AG09309 (cell line): ENCODE results near the gene TMEM158.

Experiments
- DNase-seq: peaks from one replicate; pipeline ENCODE4 v3.0.0-alpha.2; 2010; ENCODE audit warnings: low read depth
- H3K4me3 ChIP-seq: 2 replicates; pipeline ENCODE4 v1.5.1; 2011; ENCODE audit warnings: mild to moderate bottlenecking, low read depth, low read length, moderate library complexity; ENCODE audit not compliant: control insufficient read depth
- TF ChIP-seq, protein P1 (sequence below): IDR thresholded peaks from 2 replicates; pipeline ENCODE4 v1.5.1; 2011; ENCODE audit warnings: mild to moderate bottlenecking, low read depth, low read length, inconsistent platforms; ENCODE audit not compliant: insufficient read depth, control insufficient read depth; ENCODE audit errors: missing control alignments

Gene TMEM158

DNA sequence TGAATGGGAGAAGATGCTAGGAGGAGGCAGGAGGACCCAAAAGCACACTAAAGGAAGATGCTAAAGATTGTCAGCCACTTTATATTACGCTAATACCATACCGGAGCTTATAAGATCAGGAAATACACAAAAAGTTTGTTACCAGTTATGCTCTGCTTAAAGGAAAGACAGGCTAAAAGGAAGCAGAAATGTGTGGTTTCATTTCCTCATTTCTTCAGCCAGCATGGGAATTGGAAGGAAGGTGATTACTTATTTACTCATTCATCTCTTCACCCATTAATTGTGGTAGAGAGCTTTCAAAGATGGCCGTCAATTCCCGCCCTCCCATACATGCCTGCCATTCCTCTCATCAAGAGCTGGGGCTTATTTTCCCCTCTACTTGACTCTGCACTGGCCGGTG, 26.7 kb upstream of the TMEM158 start:
- H3K4me3 ChIP-seq, result no peak overlapping the region
- no peak for DNase-seq
- TF ChIP-seq, protein P1, sequence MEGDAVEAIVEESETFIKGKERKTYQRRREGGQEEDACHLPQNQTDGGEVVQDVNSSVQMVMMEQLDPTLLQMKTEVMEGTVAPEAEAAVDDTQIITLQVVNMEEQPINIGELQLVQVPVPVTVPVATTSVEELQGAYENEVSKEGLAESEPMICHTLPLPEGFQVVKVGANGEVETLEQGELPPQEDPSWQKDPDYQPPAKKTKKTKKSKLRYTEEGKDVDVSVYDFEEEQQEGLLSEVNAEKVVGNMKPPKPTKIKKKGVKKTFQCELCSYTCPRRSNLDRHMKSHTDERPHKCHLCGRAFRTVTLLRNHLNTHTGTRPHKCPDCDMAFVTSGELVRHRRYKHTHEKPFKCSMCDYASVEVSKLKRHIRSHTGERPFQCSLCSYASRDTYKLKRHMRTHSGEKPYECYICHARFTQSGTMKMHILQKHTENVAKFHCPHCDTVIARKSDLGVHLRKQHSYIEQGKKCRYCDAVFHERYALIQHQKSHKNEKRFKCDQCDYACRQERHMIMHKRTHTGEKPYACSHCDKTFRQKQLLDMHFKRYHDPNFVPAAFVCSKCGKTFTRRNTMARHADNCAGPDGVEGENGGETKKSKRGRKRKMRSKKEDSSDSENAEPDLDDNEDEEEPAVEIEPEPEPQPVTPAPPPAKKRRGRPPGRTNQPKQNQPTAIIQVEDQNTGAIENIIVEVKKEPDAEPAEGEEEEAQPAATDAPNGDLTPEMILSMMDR, result no peak

DNA sequence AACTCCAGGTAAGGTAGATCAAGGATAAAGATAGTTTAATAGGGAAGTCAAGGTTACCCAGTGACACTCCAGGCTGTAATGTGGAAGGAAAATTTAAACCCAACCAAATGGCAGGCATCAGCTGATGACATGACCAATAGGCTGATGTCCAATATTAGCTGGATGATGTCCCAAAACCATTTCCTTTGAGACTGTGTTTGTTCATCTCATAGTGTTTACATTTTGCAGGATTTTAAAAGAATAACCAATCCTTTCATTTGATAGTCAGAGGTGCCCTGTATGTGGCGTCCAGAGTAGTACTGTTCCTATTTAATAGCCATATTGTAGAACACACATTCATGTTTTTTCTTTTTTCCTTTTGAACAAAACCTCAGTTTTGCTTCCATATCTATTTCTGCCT, 23.3 kb upstream of the TMEM158 start:
- TF ChIP-seq, protein P1, result no peak
- no peak overlapping the region for H3K4me3 ChIP-seq
- DNase-seq, result no peak

DNA sequence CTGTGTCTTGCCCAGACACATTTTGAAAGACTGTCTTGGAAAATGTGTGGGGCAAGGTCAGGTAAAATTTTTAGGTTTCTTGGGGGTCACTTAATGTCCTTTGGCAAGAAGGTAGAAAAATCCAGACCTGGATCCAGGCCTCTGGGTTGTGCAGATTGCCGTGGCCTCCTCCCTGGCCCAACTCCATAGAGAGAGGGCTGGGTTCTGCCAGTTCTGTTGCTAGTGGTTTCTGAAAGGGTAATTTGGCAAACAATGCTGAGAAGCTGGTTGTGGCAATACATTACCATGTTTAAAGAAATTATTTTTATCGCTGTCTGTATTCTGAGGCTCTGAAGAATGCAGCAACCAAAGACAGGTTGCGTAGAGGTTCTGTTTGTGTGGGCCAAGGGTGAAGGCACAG, 20.2 kb upstream of the TMEM158 start:
- H3K4me3 ChIP-seq, result no peak overlapping the region
- no peak for DNase-seq
- TF ChIP-seq, protein P1, result no peak

DNA sequence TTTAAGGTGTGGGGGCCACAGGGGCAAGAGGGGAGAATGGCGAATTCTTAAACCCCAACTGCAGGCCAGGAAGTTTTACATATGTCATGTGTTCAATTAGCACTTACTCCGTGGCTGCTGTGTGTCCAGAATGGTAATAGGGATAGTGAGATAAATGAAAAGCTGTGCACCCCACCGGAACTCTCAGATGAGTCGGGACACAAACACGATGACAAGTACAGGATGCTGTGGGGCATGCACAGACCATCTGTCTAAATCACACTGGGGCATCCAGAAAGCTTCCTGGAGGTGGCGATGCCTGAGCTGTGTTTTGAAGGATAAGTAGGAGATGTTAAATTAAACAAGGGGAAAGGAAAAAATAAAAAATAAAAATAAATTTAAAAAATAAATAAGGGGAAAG, 18.3 kb upstream of the TMEM158 start:
- TF ChIP-seq, protein P1, result no peak
- no peak overlapping the region for H3K4me3 ChIP-seq
- DNase-seq, result no peak

DNA sequence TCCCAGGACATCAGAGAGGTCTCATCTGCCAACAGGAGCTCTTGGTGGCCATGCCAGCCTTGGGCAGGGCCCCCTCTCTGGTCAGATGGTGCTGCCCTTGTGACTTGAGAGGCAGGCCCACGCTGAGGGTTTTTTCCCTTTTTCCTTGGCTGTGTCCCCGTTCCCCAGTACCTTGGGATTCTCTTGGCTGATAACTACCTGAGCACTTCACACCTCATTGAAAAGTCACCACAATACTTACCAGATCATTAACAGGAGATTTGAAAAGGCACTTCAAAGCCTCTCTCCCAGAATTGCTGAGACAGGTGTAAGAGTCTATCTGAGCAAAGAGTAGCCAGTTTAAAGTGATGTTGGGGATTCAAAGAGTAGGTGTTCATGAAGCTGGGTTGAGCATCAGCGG, 15.1 kb upstream of the TMEM158 start:
- TF ChIP-seq, protein P1, result no peak
- DNase-seq, result no peak
- H3K4me3 ChIP-seq, result no peak overlapping the region

DNA sequence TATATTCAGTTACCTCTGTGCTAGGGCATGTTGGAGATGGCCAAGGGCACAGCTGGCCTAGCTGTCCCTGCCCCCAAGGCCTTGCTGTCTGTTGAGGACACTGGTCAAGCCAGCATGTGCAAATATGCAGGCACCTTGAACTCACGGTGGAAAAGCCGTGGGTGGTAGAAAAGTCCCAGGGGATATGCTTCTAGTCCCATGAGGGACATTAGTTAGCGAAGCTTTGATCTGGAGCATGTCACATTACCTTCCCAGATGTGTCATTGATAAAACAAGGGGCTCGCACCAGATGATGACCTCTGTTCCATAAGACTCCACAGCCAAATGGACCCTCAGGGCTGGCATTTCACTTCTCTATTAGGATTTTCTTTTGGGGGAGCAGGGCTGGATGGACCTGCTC, 14.2 kb upstream of the TMEM158 start:
- no peak for DNase-seq
- TF ChIP-seq, protein P1, result no peak
- H3K4me3 ChIP-seq, result no peak overlapping the region

DNA sequence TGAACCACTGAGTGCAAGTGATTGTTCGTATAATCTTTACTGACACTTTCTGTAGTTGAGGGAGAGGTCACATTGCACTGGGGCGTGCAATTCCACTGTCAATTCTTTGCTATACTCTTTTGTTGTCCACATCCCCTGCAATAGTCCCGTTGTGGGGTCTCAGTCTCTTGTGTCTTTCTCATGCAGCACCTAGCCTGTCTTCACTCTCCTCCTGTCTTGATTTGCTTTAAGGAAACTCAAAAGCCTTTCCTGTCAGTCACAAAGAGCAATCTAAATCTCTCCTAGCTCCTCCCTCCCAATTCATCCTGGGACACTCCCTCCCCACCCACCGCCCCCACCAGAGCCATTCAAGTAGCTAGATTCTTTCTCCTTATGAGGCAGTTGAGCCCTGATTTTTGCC, 13.2 kb upstream of the TMEM158 start:
- TF ChIP-seq, protein P1, result no peak
- no peak for DNase-seq
- no peak overlapping the region for H3K4me3 ChIP-seq
